K562 (cell line): ENCODE results near the gene COL11A2. TPM values are rescaled to one million over a fixed set of nuclear protein-coding genes. Genes with fewer than 3 reads are reported as not detected.

ENCODE experiments used
- CBFB ChIP-seq: sonication (generic); formaldehyde crosslinking; IDR thresholded peaks from 2 replicates; pipeline ENCODE4 v1.4.0; 2020; ENCODE audit warnings: mild to moderate bottlenecking, missing genetic modification reagents
- JUN ChIP-seq, 2 experiments: sonication (generic) in 1 of 2; formaldehyde crosslinking in 1 of 2; IDR thresholded peaks; 2 replicates each; pipeline versions ENCODE4 v1.6.1 to v1.8.0; 2012 to 2022; ENCODE audit warnings: borderline replicate concordance in 2 of 2, mild to moderate bottlenecking in 2 of 2, improper control_type of control experiment in 1 of 2, low read depth in 1 of 2, low read length in 1 of 2, missing genetic modification reagents in 1 of 2
- MED1 ChIP-seq: sonication (generic); formaldehyde crosslinking; IDR thresholded peaks from 2 replicates; pipeline ENCODE4 v1.8.1; 2023; ENCODE audit warnings: missing genetic modification reagents, borderline replicate concordance
- MEF2A ChIP-seq: IDR thresholded peaks from 2 replicates; pipeline ENCODE4 v1.6.1; 2011; ENCODE audit warnings: low read depth, mild to moderate bottlenecking, low read length, moderate library complexity; ENCODE audit not compliant: control insufficient read depth
- MNT ChIP-seq, 2 experiments: fragments of 450-650 bp; conservative IDR thresholded peaks; 2 replicates each; pipeline ENCODE4 v1.6.1; 2017; ENCODE audit warnings: mild to moderate bottlenecking in 2 of 2, moderate library complexity in 2 of 2
- NFIC ChIP-seq: fragments of 450-650 bp; IDR thresholded peaks from 2 replicates; pipeline ENCODE4 v1.6.1; 2017; ENCODE audit warnings: mild to moderate bottlenecking, inconsistent platforms
- RAD51 ChIP-seq: fragments of 450-650 bp; IDR thresholded peaks from 2 replicates; pipeline ENCODE4 v1.7.1; 2016; ENCODE audit warnings: low read depth, mild to moderate bottlenecking, borderline replicate concordance
- SP2 ChIP-seq: IDR thresholded peaks from 2 replicates; pipeline ENCODE4 v1.6.1; 2011; ENCODE audit warnings: mild to moderate bottlenecking, low read depth, low read length, moderate library complexity; ENCODE audit not compliant: poor library complexity, severe bottlenecking; ENCODE audit errors: extremely low read depth
- ZNF24 ChIP-seq: fragments of 450-650 bp; IDR thresholded peaks from 2 replicates; pipeline ENCODE4 v1.6.1; 2016
- ZNF583 ChIP-seq: fragments of 250-450 bp; sonication (Bioruptor Pico); IDR thresholded peaks from 2 replicates; pipeline ENCODE4 v1.4.0; 2020
- ZNF586 ChIP-seq: fragments of 450-650 bp; formaldehyde crosslinking; conservative IDR thresholded peaks from 2 replicates; pipeline ENCODE4 v1.4.0; 2020; ENCODE audit warnings: mild to moderate bottlenecking, moderate library complexity
- ZNF668 ChIP-seq: fragments of 250-450 bp; sonication (Bioruptor Pico); IDR thresholded peaks from 2 replicates; pipeline ENCODE4 v1.8.0; 2022; ENCODE audit warnings: mild to moderate bottlenecking, inconsistent platforms
- ZNF740 ChIP-seq, 3 experiments: fragments of 200-800 bp in 1 of 3; sonication (Bioruptor generic) in 1 of 3; sonication (generic) in 1 of 3; formaldehyde crosslinking in 1 of 3; IDR thresholded peaks; 2 replicates each; pipeline versions ENCODE4 v1.6.1 to v1.8.0; 2016 to 2022; ENCODE audit warnings: mild to moderate bottlenecking in 2 of 3, missing compliant biosample characterization in 2 of 3, missing genetic modification characterization in 2 of 3, missing genetic modification reagents in 1 of 3
- polyA plus RNA-seq, 8 experiments: library from polyadenylated mRNA; depleted of rRNA in 4 of 8; stranded (reverse) in 5 of 8; unstranded in 3 of 8; fragments of >200 nt; fragmentation: Nextera tagmentation in 2 of 8; fragmentation: Illumina TruSeq in 1 of 8; extraction: Ambion mirVana in 2 of 8; extraction: Trizol in 1 of 8; gene quantifications; 2 replicates each; pipeline versions ENCODE4 v1.2.1 to v1.2.3, GENCODE V29; 2011 to 2014; ENCODE audit warnings: inconsistent platforms in 1 of 8, missing spikeins in 1 of 8
- total RNA-seq, 7 experiments: library from RNA; depleted of rRNA in 6 of 7; stranded (reverse); fragments of >200 nt in 6 of 7; fragmentation: Illumina TruSeq in 2 of 7; extraction: Trizol in 2 of 7; gene quantifications; 2 replicates each; pipeline versions ENCODE4 v1.2.1 to v1.2.3, GENCODE V29; 2011 to 2021; ENCODE audit warnings: low replicate concordance in 1 of 7
- TF ChIP-seq, protein P1 (sequence below), 2 experiments: fragments of 450-650 bp; formaldehyde crosslinking in 1 of 2; IDR thresholded peaks; 2 replicates each; pipeline versions ENCODE4 v1.4.0 to v1.6.1; 2014 to 2020; ENCODE audit warnings: mild to moderate bottlenecking in 2 of 2, borderline replicate concordance in 1 of 2, low read depth in 1 of 2
- TF ChIP-seq, protein P2 (sequence below): sonication (generic); formaldehyde crosslinking; IDR thresholded peaks from 2 replicates; pipeline ENCODE4 v1.8.1; 2022; ENCODE audit warnings: missing genetic modification reagents

COL11A2 gene
- total and polyA plus RNA-seq, 9 of the 15 experiments (the other 6 are each of a cell fraction or from before 2014, with no cell fraction given), result 0.04 to 0.35 (median 0.09) TPM; not detected in 1

GRCh38 chr6:33207552-33208090 lies 15.4 kb upstream of the COL11A2 start (continued):
- TF ChIP-seq, protein P1, sequence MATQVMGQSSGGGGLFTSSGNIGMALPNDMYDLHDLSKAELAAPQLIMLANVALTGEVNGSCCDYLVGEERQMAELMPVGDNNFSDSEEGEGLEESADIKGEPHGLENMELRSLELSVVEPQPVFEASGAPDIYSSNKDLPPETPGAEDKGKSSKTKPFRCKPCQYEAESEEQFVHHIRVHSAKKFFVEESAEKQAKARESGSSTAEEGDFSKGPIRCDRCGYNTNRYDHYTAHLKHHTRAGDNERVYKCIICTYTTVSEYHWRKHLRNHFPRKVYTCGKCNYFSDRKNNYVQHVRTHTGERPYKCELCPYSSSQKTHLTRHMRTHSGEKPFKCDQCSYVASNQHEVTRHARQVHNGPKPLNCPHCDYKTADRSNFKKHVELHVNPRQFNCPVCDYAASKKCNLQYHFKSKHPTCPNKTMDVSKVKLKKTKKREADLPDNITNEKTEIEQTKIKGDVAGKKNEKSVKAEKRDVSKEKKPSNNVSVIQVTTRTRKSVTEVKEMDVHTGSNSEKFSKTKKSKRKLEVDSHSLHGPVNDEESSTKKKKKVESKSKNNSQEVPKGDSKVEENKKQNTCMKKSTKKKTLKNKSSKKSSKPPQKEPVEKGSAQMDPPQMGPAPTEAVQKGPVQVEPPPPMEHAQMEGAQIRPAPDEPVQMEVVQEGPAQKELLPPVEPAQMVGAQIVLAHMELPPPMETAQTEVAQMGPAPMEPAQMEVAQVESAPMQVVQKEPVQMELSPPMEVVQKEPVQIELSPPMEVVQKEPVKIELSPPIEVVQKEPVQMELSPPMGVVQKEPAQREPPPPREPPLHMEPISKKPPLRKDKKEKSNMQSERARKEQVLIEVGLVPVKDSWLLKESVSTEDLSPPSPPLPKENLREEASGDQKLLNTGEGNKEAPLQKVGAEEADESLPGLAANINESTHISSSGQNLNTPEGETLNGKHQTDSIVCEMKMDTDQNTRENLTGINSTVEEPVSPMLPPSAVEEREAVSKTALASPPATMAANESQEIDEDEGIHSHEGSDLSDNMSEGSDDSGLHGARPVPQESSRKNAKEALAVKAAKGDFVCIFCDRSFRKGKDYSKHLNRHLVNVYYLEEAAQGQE (IDR thresholded peaks at IDR 0.05; ENCODE audit: borderline replicate concordance), result no peak
- TF ChIP-seq, protein P1 (CRISPR knock-in tag; IDR thresholded peaks at IDR 0.05; ENCODE audit: low read depth), result no peak
- TF ChIP-seq, protein P2, sequence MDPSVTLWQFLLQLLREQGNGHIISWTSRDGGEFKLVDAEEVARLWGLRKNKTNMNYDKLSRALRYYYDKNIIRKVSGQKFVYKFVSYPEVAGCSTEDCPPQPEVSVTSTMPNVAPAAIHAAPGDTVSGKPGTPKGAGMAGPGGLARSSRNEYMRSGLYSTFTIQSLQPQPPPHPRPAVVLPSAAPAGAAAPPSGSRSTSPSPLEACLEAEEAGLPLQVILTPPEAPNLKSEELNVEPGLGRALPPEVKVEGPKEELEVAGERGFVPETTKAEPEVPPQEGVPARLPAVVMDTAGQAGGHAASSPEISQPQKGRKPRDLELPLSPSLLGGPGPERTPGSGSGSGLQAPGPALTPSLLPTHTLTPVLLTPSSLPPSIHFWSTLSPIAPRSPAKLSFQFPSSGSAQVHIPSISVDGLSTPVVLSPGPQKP (CRISPR knock-in tag), result no peak
- no peak for TF ChIP-seq ZNF668
- no peak for TF ChIP-seq NFIC
- TF ChIP-seq ZNF586, result no peak
- TF ChIP-seq JUN (IDR thresholded peaks at IDR 0.05; ENCODE audit: borderline replicate concordance, low read depth, low read length), result no peak
- TF ChIP-seq JUN (CRISPR knock-in tag; IDR thresholded peaks at IDR 0.05; ENCODE audit: borderline replicate concordance), result peak; percentile 11; the same call in 1 of the 2 replicates
- no peak for TF ChIP-seq CBFB
- no peak for TF ChIP-seq MED1 (CRISPR knock-in tag)
- no peak for TF ChIP-seq ZNF24
- TF ChIP-seq RAD51, result no peak
- no peak for TF ChIP-seq ZNF583 (CRISPR knock-in tag)
- TF ChIP-seq MNT (conservative IDR thresholded peaks at IDR 0.05), result no peak
- TF ChIP-seq MEF2A, result no peak
- no peak for TF ChIP-seq SP2
- 0 out of 2 replicates have a peak, but pooled peaks have one; percentile 34 for TF ChIP-seq ZNF740 (CRISPR knock-in tag; IDR thresholded peaks at IDR 0.05)
- TF ChIP-seq ZNF740 (tag; IDR thresholded peaks at IDR 0.05), result no peak
